Amygdala (tissue), 56 donors: ENCODE data around the gene ZNF217.
A peak's percentile ranks its signal among the peaks of the same experiment; 100 is the strongest.
"Not testable (repeated sequence)": the region's sequence is repeated elsewhere in the genome, so short reads cannot be mapped to it uniquely, and the experiment has no call there.

Experiments used
- DNase-seq, 56 donors: peaks; one replicate each; lab custom pipeline; 2025; lab: John Stamatoyannopoulos, UW

The ZNF217 gene

DNA sequence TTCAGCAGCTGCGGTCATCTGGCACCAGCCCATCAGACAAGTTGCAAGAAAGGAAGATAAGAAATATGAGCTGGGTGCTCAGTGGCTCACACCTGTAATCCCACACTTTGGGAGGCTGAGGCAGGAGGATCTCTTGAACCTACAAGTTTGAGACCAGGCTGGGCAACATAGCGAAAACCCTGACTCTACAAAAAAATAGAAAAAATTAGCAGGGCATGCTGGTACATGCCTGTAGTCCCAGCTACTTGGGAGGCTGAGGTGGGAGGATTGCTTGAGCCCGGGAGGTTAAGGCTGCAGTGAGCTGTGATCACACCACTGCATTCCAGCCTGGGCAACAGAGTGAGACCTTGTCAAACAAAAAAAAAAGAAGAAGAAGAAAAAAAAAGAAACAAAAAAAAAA lies 57.3 kb downstream of the ZNF217 start:
- DNase-seq = not testable (repeated sequence)

DNA sequence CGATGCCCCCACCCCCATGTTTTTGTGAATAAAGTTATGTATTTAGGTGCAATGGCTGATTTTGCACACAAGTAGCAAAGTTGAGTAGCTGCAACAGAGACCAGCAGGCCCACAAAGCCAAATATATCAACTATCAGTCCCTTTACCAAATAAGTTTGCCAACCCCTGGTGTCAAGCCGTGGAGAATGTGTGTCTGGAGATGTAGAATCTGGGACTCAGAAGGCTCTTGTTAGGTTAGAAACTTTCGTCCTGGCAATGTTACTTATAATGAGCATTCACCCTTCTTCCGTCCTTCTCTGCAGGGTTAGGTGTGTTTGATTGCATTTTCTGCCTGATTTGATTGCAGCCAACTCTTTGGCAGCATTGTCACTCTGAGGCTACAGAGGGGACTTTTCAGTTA lies 57.8 kb downstream of the ZNF217 start:
- DNase-seq = no peak

DNA sequence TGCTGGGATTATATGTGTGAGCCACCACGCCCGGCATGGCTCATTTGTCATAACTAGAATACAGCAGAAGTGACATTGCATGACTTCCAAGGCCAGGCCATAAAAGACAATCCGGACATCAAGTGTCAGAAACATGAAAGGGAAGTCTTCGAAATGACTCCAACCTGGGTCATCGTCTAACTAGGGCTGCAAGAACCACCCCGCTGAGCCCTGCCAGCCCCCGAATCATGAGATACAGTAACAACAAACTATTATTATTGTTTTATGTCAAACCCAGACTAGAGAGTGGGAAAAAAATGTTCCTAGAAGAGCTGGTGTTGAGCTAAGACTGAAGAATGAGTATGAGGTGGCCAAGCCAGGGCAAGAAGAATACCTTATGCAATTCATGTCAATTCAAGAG lies 59.6 kb downstream of the ZNF217 start:
- DNase-seq = no peak

DNA sequence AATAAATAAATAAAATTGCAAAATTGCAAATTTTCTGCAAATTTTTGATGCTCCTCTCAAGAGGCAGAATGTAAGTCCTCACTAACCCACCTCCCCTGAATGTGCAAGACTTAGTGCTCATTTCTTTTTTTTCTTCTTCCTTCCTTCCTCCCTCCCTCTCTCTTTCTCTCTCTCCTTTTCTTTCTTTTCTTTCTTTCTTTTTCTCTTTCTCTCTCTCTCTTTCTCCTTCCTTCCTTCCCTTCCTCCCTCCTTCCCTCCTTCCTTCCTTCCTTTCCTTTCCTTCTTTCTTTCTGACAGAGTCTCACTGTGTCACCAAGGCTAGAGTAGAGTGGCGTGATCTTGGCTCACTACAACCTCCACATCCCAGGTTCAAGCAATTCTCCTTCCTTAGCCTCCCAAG lies 60.1 kb downstream of the ZNF217 start:
- DNase-seq = no peak

DNA sequence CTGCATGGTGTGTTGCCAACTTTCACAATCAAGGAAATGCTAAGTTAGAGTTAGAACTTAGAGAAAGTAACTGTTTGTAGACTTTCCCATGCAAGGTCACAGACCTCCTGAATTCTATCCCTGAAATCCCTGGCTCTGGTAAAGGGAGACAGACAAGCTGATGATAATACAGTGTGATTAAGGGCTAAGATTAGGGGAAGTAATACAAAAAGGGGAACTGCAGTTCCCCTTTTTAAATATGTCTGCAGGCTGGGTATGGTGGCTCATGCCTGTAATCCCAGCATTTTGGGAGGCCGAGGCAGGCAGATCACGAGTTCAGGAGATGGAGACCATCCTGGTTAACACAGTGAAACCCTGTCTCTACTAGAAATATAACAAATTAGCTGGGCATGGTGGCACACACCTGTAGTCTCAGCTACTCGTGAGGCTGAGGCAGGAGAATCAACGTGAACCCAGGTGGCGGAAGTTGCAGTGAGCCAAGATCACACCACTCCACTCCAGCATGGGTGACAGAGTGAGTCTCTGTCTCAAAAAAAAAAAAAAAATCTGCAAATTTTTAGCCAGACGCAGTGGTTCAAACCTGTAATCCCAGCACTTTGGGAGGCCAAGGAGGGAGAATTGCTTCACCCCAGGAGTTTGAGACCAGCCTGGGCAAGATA lies 60.9 kb downstream of the ZNF217 start:
- DNase-seq = not testable (repeated sequence)

DNA sequence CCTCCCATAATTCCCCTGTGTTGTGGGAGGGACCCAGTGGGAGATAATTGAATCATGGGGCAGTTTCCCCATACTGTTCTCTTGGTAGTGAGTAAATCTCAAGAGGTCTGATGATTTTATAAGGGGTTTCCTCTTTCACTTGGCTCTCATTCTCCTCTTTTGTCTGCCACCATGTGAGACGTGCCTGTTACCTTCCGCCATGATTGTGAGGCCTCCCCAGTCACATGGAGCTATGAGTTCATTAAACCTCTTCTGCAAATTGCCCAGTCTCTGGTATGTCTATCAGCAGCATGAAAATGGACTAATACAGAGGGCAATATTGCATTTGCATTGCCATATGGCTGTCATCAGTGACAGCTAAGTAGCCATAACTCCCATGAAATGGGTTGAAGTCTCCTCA lies 63.2 kb downstream of the ZNF217 start:
- no peak for DNase-seq

DNA sequence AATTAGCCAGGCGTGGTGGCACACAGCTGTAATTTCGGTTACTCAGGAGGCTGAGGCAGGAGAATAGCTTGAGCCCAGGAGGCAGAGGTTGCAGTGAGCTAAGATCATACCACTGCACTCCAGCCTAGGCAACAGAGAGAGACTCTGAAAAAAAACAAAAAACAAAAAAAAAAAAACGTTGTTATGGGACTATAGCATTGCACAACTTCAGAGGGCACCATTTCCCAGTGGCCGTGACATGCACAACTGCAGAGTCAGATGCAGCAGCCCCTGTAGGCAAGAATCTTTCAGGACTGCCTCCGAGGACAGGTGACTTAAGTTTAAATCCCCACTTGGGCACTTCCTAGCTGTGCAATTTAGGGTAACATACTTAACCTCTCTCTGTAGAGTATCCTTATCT lies 64.0 kb downstream of the ZNF217 start:
- DNase-seq = no peak

DNA sequence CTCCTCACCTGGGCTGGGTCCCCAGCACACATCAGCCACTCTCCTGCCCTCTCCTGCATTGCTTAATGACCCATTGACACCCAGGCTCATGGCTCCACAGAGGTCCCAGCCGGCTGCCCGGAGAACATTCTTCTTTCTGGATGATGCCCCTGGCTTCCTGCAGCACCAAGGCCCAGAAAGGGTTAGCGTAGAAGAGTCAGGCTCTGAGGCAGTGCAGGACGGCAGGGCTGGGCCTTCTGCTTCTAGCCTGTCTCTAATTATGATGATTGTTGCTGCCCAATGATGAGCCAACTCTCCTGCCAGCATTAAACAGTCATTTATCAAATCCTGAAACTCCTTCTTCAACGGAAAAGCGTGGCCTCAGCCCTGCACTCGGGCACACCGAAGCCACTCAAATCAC lies 66.4 kb downstream of the ZNF217 start:
- no peak for DNase-seq

DNA sequence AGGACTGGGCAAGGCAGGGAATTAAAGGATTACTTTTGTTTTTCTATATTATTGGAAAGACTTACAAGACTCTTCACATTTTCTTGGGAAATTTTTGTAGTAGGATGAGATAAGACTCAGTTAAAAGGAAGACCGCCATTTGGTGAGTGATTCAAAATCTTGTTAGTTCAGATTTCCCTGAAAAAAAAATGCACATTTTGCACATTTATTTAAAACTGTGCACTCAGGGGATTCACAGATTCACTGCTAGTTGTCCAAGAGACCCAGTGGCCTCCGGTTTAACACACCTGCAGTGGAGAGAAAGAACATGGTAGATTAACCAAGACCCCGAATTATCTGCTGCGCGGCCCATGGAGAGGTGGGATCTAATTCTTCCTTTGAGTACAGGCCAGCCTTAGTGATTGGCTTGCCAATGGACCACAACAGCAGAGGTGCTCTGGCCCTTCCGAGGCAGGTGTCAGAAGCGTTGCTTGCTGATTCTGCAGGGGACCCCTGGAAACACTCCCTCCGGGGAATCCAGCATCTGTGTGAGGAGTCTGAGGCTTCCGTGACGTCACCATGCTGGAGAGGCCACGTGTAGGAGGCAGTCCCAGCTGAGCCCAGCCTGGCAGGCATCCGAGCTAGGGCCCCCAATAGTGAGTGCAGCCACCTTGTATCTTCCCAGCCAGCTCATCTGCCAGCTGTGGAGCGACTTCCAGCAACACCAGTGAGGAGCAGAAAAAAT lies 68.9 kb downstream of the ZNF217 start:
- DNase-seq = no peak

DNA sequence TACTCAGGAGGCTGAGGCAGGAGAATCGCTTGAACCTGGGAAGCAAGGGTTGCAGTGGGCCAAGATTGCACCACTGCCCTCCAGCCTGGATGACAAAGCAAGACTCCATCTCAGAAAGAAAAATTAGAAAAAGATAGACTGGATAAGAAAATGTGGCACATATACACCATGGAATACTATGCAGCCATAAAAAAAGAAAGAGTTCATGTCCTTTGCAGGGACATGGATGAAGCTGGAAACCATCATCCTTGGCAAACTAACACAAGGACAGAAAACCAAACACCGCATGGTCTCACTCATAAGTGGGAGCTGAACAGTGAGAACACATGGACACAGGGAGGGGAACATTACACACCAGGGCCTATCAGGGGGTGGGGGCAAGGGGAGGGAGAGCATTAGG lies 70.0 kb downstream of the ZNF217 start:
- DNase-seq = not testable (repeated sequence)

DNA sequence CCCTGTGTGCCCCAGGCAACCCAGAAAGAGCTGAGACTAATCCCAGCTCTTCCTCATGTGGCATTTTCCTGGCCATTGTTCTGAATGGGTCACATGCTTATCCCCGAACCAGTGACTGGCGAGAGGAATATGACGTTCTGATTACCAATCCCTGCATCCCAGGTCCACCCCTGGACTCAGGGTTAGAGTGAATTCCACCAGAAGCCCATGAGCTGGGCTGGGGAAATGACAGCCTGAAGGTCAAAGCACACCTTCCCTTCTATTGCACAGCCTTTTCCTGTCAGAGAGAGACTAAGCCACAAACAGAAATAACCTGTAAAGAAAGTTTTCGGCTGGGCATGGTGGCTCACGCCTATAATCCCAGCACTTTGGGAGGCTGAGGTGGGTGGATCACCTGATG lies 70.9 kb downstream of the ZNF217 start:
- DNase-seq = no peak

DNA sequence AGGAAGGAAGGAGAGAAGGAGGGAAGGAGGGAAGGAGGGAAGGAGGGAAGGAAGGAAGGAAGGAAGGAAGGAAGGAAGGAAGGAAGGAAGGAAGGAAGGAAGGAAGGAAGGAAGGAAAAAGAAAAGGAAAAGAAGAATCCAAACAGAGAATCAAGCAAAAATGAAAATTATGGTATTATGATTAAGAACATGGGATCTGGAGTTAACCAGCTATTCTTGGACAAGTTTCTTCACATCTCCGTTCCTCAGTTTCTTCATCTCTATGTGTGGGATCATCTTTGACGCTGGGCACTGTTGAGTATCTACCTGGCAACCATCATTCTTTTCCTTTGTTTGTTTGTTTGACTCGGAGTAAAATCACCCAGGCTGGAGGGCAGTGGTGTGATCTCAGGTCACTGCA lies 71.6 kb downstream of the ZNF217 start:
- DNase-seq = no peak

DNA sequence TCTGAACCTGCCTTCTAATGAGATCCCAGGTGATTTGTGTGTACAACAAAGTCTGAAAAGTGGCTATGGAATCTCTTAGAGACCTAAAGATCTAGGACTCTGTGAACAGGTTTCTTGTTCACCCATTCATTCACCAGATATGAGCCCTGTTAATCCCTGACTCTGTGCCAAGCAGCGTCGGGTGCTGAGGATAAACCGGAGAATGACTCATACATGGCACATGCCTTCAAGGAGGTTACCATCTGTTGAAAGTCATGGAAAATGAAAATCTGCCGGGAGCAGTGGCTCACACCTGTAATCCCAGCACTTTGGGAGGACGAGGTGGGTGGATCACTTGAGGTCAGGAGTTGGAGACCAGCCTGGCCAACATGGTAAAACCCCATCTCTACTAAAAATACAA lies 72.2 kb downstream of the ZNF217 start:
- DNase-seq = peak in 1 of 56 donors; percentile 0

DNA sequence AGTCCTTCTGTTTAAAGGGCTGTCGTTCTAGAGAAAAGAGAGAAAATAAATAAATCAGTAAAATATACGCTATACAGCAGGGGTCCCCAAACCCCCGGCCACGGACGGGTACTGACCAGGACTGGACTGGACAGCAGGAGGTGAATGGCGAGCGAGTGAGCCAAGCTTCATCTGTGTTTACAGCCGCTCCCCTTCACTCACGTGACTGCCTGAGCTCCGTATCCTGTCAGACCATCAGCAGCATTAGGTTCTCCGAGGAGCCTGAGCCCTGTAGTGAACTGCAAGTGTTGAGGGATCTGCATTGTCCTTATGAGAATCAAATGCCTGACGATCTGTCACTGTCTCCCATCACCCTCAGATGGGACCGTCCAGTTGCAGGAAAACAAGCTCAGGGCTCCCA lies 76.5 kb downstream of the ZNF217 start:
- DNase-seq = no peak
